ENCODE results near the gene ERC2. TPM values are rescaled to one million over a fixed set of nuclear protein-coding genes. Genes with fewer than 3 reads are reported as not detected.

The ERC2 gene
- total RNA-seq, 1 donor from 2014 or later = 0.99 TPM

- no peaks in the 10 kb centered on the region for H3K36me3 ChIP-seq
- intact Hi-C loops (cut with micrococcal nuclease) = no loop called here
- H3K4me3 ChIP-seq = no peak overlapping the region
- no peaks in the 10 kb centered on the region for H3K4me1 ChIP-seq
- H3K27ac ChIP-seq (replicated peaks) = no peak overlapping the region
- no peak for TF ChIP-seq CTCF (IDR thresholded peaks at IDR 0.05; ENCODE audit: borderline replicate concordance)
- H3K27me3 ChIP-seq (ENCODE audit: low read depth) = peaks cover 22% of the 10 kb centered on the region
- no peaks in the 10 kb centered on the region for H3K9me3 ChIP-seq (replicated peaks)
- DNase-seq = no peak
Measured at GRCh38 chr3:55514962-55515361, 953.3 kb downstream of the ERC2 start.

- no peaks in the 10 kb centered on the region for H3K9me3 ChIP-seq (replicated peaks)
- no peaks in the 10 kb centered on the region for H3K4me1 ChIP-seq
- no peak for TF ChIP-seq CTCF (IDR thresholded peaks at IDR 0.05; ENCODE audit: borderline replicate concordance)
- H3K4me3 ChIP-seq = no peak overlapping the region
- DNase-seq = no peak
- peaks cover 32% of the 10 kb centered on the region for H3K27me3 ChIP-seq (ENCODE audit: low read depth)
- no peaks in the 10 kb centered on the region for H3K36me3 ChIP-seq
- no peak overlapping the region for H3K27ac ChIP-seq (replicated peaks)
- intact Hi-C loops (cut with micrococcal nuclease) = no loop called here
Measured at GRCh38 chr3:55512571-55513343, 955.5 kb downstream of the ERC2 start.

- Histone ChIP-seq H3K27me3 (ENCODE audit: low read depth) (peaks cover 37% of the 10 kb centered on the region), H3K4me3 (no peak overlapping the region), H3K9me3 (replicated peaks) (no peaks in the 10 kb centered on the region), H3K36me3 (no peaks in the 10 kb centered on the region), H3K4me1 (no peaks in the 10 kb centered on the region), H3K27ac (replicated peaks) (no peak overlapping the region)
- intact Hi-C loops (cut with micrococcal nuclease) = no loop called here
- no peak for DNase-seq
- no peak for TF ChIP-seq CTCF (IDR thresholded peaks at IDR 0.05; ENCODE audit: borderline replicate concordance)
Measured at GRCh38 chr3:55511895-55512570, 956.2 kb downstream of the ERC2 start.

- DNase-seq = no peak
- no peak overlapping the region for H3K4me3 ChIP-seq
- no peaks in the 10 kb centered on the region for H3K9me3 ChIP-seq (replicated peaks)
- H3K4me1 ChIP-seq = no peaks in the 10 kb centered on the region
- no peaks in the 10 kb centered on the region for H3K36me3 ChIP-seq
- no peak for TF ChIP-seq CTCF (IDR thresholded peaks at IDR 0.05; ENCODE audit: borderline replicate concordance)
- peaks cover 19% of the 10 kb centered on the region for H3K27me3 ChIP-seq (ENCODE audit: low read depth)
- H3K27ac ChIP-seq (replicated peaks) = no peak overlapping the region
- intact Hi-C loops (cut with micrococcal nuclease) = no loop called here
Measured at GRCh38 chr3:55508335-55508734, 959.9 kb downstream of the ERC2 start.

GRCh38 chr3:55507808-55508207 is 960.5 kb downstream of the ERC2 start:
- Histone ChIP-seq H3K27me3 (ENCODE audit: low read depth) (peaks cover 19% of the 10 kb centered on the region), H3K27ac (replicated peaks) (no peak overlapping the region), H3K4me1 (no peaks in the 10 kb centered on the region), H3K4me3 (no peak overlapping the region), H3K36me3 (no peaks in the 10 kb centered on the region), H3K9me3 (replicated peaks) (no peaks in the 10 kb centered on the region)
- no peak for DNase-seq
- TF ChIP-seq CTCF (IDR thresholded peaks at IDR 0.05; ENCODE audit: borderline replicate concordance) = no peak
- intact Hi-C loops (cut with micrococcal nuclease) = no loop called here
